Amniotic epithelial cell (primary cell): ENCODE measurements around the gene DCC.

Source experiments
- DNase-seq: peaks from one replicate; pipeline ENCODE4 v3.0.0-alpha.2; 2010; ENCODE audit warnings: low read depth

Gene DCC

GRCh38 chr18:52700816-52701215 lies 360.8 kb downstream of the DCC start:
- no peak for DNase-seq

- no peak for DNase-seq
Measured at GRCh38 chr18:52701219-52701935, 361.4 kb downstream of the DCC start.

- DNase-seq: no peak
Measured at GRCh38 chr18:52715421-52715820, 375.4 kb downstream of the DCC start.

- DNase-seq: no peak
Measured at GRCh38 chr18:52715991-52716390, 376.0 kb downstream of the DCC start.

GRCh38 chr18:52716973-52717372 lies 377.0 kb downstream of the DCC start:
- DNase-seq: no peak

GRCh38 chr18:52722904-52723303 lies 382.9 kb downstream of the DCC start:
- no peak for DNase-seq

GRCh38 chr18:52723550-52723970 lies 383.6 kb downstream of the DCC start:
- no peak for DNase-seq

GRCh38 chr18:52730972-52731619 lies 391.1 kb downstream of the DCC start:
- DNase-seq: no peak

GRCh38 chr18:52738946-52739345 lies 398.9 kb downstream of the DCC start:
- DNase-seq: no peak

- DNase-seq: no peak
Measured at GRCh38 chr18:52746986-52747385, 407.0 kb downstream of the DCC start.

GRCh38 chr18:52747869-52748268 lies 407.9 kb downstream of the DCC start:
- no peak for DNase-seq

GRCh38 chr18:52748343-52748742 lies 408.3 kb downstream of the DCC start:
- no peak for DNase-seq

- DNase-seq: no peak
Measured at GRCh38 chr18:52749542-52749941, 409.5 kb downstream of the DCC start.

GRCh38 chr18:52750995-52751394 lies 411.0 kb downstream of the DCC start:
- DNase-seq: no peak

GRCh38 chr18:52764316-52764715 lies 424.3 kb downstream of the DCC start:
- DNase-seq: no peak

GRCh38 chr18:52766002-52766545 lies 426.1 kb downstream of the DCC start:
- DNase-seq: no peak

- DNase-seq: no peak
Measured at GRCh38 chr18:52781113-52781512, 441.1 kb downstream of the DCC start.

- DNase-seq: no peak
Measured at GRCh38 chr18:52791321-52791720, 451.3 kb downstream of the DCC start.

- no peak for DNase-seq
Measured at GRCh38 chr18:52812834-52813233, 472.8 kb downstream of the DCC start.

GRCh38 chr18:52813635-52814416 lies 473.8 kb downstream of the DCC start:
- no peak for DNase-seq

- DNase-seq: no peak
Measured at GRCh38 chr18:52815651-52816050, 475.7 kb downstream of the DCC start.

- no peak for DNase-seq
Measured at GRCh38 chr18:52816121-52816520, 476.1 kb downstream of the DCC start.

GRCh38 chr18:52822160-52822559 lies 482.2 kb downstream of the DCC start:
- DNase-seq: no peak
